GM10248 (cell line): ENCODE measurements around the gene LCP2.

ENCODE experiments used
- CTCF ChIA-PET: fragments of 300-600 bp; sonication (Branson Sonifier 250); formaldehyde crosslinking; extraction: SDS; loops from one replicate; lab custom pipeline; 2021; ENCODE audit warnings: antibody characterized with exemption; lab: Yijun Ruan, JAX
- POLR2A ChIA-PET: fragments of 350-650 bp; sonication (Branson Sonifier 250); formaldehyde crosslinking; extraction: SDS; loops from one replicate; lab custom pipeline; 2020; ENCODE audit warnings: antibody characterized with exemption; lab: Yijun Ruan, JAX
- DNase-seq: peaks from one replicate; pipeline ENCODE4 v3.0.0; 2012; ENCODE audit errors: extremely low spot score
- TF ChIP-seq, protein P1 (sequence below): IDR thresholded peaks from 2 replicates; pipeline ENCODE4 v1.5.1; 2012; ENCODE audit warnings: mild to moderate bottlenecking, low read depth; ENCODE audit errors: extremely low read depth, missing control alignments, control extremely low read depth

Gene LCP2

DNA sequence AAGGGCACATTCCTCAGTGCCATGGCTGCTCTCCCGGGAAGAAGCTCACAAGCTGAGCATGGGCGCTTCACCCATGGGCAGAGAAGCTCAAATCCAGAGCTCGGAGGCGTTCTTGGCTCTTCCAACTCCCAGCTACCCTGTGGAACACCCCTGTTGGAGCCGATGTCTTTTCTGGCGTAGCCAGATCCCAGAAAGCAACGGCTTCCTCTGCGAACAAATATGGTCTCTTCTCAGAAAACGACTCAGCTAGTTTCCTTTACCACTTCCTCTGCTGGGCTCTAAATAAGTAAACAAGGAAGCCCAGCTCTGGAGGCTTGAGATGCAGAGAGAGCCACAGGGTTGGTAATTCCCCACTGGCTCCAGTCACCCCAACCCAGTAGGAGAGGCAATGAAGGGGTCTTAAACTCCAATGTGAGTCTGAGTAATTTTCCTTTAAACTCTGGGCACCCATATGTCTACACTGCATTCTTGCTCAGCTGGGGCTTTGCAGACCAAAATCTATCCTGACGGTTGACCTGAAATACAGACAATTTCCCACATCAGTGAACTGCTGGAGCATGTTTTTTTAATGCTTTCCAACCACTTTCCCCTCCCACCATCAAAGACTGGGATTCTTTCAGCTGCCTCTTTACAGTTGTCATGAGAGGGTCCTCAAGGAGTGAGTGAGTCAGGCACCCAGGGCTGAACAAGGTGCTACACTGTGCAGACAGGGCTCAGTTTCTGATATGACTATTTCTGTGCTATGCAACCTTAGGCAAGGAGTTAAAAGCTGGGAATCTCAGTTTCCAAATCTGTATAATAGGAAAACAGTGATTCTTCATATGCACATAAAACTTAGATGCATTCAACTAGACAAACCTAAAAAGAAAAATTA lies at the start of gene LCP2:
LCP2 (minus strand) TSS at position 189 of the 874 bp plus-strand sequence; CDS start at position 23, 166 bp downstream.
- ChIA-PET POLR2A (no interaction called here), CTCF (interaction anchor here (0.8 to 6.4 kb wide), 16 partner anchors 9 to 128 kb away, joined by 3 to 48 read pairs (median 4); no protein-coding TSS in a partner anchor)
- DNase-seq = peak; percentile 46
- TF ChIP-seq, protein P1, sequence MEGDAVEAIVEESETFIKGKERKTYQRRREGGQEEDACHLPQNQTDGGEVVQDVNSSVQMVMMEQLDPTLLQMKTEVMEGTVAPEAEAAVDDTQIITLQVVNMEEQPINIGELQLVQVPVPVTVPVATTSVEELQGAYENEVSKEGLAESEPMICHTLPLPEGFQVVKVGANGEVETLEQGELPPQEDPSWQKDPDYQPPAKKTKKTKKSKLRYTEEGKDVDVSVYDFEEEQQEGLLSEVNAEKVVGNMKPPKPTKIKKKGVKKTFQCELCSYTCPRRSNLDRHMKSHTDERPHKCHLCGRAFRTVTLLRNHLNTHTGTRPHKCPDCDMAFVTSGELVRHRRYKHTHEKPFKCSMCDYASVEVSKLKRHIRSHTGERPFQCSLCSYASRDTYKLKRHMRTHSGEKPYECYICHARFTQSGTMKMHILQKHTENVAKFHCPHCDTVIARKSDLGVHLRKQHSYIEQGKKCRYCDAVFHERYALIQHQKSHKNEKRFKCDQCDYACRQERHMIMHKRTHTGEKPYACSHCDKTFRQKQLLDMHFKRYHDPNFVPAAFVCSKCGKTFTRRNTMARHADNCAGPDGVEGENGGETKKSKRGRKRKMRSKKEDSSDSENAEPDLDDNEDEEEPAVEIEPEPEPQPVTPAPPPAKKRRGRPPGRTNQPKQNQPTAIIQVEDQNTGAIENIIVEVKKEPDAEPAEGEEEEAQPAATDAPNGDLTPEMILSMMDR = no peak

- no peak for DNase-seq
- ChIA-PET CTCF (interaction anchor here (1.3 to 5.8 kb wide), 6 partner anchors 8 to 121 kb away, joined by 3 to 36 read pairs (median 7); no protein-coding TSS in a partner anchor), POLR2A (no interaction called here)
- TF ChIP-seq, protein P1 = no peak
These were observed 49.5 kb upstream of the LCP2 start for GRCh38 chr5:170347022-170347567.

- TF ChIP-seq, protein P1 = no peak
- DNase-seq = no peak
- POLR2A ChIA-PET = no interaction called here
- CTCF ChIA-PET = interaction anchor here (1.2 to 2.3 kb wide), 2 partner anchors 11 to 79 kb away, joined by 3 to 10 read pairs; no protein-coding TSS in a partner anchor
These were observed 48.4 kb upstream of the LCP2 start for GRCh38 chr5:170345971-170346370.

- ChIA-PET POLR2A (no interaction called here), CTCF (interaction anchor here (2.0 kb wide), 1 partner anchor 76 kb away, joined by 12 read pairs; no protein-coding TSS in a partner anchor)
- TF ChIP-seq, protein P1 = no peak
- DNase-seq = no peak
These were observed 45.6 kb upstream of the LCP2 start for GRCh38 chr5:170343177-170343576.

GRCh38 chr5:170342153-170342725 lies 44.7 kb upstream of the LCP2 start:
- DNase-seq = no peak
- POLR2A ChIA-PET = no interaction called here

More at GRCh38 chr5:170342153-170342725, 44.7 kb upstream of the LCP2 start:
- CTCF ChIA-PET = interaction anchor here (1.6 to 2.0 kb wide), 2 partner anchors 75 to 117 kb away, joined by 5 to 12 read pairs; no protein-coding TSS in a partner anchor
- TF ChIP-seq, protein P1 = no peak
